ENCODE data around the gene GTF2B.
"Not testable (repeated sequence)": the region's sequence is repeated elsewhere in the genome, so short reads cannot be mapped to it uniquely, and the experiment has no call there.

Gene GTF2B

DNA sequence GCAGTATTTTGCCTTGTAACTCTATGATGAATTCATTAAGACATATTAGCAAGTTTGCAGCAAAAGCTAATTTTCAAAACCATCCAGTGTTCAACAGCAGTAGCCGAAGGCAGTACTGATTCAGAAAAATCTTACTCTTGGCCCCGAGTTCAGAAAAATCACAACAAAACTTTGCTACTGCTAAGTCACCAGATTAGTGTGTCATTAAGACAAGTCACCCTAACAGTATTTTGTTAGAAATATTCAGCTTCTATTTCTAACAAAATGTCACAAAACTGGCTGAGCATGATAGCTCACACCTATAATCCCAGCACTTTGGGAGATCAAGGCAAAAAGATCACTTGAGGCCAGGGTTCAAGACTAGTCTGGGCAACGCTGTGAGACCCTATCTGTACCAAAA is 8.2 kb downstream of the GTF2B start:
- DNase-seq: no peak

DNA sequence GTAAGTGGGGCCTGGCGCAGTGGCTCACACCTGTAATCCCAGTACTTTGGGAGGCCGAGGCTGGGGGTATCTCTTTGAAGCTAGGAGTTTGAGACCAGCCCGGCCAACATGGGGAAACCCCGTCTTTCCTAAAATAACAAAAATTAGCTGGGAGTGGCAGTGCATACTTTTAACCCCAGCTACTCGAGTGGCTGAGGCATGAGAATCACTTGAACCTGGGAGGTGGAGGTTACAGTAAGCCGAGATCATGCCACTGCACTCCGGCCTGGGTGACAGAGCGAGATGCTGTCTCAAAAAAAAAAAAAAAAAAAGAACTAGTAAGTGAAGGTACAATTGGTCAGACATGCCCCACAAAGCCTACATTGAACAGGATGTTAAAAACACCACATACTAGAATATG is 10.7 kb downstream of the GTF2B start:
- not testable (repeated sequence) for DNase-seq

DNA sequence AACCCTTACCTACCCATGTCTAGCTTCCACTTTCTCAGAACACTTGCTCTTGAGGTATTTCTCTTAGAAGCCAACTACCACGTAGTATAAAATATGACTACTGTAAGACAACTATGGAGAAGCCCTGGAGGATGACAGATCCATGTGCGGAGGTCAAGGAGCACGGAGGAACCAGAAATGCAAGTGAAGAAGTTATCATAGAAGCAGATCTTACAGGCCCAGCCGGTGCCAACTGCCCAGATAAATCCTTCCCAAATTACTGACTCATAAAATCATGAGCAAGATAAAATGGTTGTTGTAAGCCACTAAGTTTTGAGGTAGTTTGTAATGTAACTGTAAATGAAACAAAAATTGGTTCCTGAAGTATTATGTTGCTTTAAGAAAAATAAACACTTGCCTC is 12.6 kb downstream of the GTF2B start:
- DNase-seq: no peak

DNA sequence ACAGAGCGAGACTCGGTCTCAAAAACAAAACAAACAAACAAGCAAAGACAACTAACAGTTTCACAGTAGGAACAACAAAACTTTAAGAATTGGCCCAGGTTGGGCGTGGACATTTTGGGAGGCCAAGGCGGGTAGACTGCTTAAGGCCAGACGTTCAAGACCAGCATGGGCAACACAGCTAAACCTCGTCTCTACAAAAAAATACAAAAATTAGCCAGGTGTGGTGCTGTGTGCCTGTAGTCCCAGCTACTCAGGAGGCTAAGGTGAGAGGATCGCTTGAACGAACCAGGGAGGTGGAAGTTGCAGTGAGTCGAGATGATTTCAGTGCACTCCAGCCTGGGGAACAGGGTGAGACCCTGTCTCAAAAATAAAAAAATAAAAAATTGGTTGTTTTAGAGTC is 13.5 kb downstream of the GTF2B start:
- no peak for DNase-seq

DNA sequence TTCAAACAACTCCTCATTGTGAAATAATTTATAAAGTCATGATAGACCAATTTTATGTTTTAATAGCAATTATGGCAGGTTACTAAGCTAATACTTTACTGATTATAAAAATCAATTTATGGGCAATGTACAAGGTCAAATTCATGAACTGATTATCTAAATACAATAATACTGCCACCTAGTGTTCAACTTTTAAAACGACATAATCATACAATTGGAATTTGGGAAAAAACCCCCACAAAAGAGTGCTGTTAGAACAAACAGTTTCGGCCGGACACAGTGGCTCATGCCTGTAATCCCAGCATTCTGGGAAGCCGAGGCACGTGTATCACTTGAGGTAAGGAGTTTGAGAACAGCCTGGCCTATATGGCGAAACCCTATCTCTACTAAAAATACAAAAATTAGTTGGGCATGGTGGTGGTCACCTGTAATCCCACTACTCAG is 14.0 kb downstream of the GTF2B start:
- DNase-seq: peak; percentile 23

DNA sequence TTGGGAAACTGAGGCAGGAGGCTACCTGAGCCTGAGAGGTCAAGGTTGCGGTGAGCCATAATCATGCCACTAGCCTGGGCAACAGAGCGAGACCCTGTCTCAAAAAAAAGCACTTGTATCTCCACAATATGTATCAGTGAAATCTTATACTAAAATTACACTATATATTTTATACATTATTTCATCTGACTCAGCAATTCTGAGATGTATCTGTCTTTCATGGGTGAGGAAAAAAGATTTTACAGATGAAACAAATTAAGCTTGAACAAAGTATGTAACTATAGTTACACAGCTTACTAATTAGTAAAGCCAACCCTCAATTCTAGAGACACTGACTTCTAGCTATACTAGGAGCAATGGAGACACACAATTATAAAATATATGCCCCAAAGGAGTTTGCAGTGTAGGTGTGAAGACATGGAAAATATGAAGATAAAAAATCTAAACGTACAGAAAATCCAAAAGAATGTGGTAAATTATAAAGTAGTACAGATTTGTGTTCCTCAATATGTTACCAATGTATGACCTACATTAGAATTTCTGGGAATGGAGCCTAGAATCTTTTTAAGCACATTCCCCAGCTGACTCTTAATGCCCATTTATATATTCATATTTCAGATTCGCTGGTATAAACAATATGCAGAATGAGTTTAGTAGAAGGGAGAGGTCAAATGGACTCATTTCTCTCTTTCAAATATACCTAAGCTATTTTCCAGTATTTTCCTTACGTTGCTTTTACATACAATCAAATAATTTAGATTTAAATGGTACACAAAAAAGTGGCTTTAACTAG is 14.6 kb downstream of the GTF2B start:
- no peak for DNase-seq

DNA sequence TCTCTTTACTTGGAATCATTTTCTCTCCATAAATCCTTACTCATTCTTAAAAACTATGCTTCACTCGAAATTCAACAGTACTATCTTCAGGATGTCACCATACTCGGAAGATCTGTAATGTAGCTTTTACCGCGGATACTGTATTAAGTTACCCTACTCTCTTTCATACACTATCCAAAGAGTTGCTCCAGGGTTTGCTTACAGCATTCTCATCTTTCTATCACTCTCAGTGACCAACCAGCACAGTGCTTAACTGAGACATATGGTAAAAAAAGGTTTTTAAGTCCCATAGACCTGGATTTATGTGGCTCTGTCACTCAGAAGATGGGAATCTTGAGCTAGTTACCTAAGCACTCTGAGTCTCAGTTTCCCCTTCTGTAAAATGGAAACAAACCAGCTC is 15.8 kb downstream of the GTF2B start:
- no peak for DNase-seq

DNA sequence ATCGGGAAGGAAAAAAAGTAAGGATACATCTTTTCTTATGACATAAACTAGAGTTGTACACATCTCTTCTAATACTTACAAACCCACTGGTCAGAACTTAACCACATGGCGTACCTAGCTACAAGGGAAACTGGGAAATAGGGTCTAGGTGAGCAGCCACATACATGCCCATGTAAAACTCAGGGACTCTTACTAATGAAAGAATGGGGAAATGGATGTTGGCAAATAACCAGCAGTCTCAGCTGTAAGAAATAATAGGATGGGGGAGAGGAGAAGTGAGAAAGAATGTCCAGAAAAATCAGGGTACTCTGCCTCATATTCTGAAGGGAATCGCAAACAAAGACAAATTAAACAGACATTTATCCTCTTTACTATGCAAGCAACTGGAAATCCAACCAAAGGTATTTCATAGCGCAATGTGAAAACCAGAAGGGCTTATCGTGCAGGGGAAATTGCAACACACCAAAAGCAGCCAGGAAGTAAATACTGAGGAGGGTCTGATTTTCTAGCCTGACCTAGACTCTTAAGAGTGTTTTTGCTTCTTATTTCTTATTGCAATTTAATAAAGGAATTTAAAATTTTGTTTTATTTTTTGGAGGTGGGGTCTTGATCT is 17.5 kb downstream of the GTF2B start:
- DNase-seq: no peak

DNA sequence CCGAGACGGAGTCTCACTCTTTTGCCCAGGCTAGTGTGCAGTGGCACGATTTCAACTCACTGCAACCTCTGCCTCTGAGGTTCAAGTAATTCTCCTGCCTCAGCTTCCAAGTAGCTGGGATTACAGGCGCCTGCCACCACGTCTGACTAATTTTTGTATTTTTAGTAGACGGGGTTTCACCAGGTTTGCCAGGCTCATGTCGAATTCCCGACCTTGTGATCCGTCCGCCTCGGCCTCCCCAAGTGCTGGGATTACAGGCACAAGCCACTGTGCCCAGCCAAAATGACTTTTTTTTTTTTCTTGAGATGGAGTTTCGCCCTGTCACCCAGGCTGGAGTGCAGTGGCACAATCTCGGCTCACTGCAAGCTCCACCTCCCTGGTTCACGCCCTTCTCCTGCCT is 21.7 kb downstream of the GTF2B start:
- DNase-seq: not testable (repeated sequence)

DNA sequence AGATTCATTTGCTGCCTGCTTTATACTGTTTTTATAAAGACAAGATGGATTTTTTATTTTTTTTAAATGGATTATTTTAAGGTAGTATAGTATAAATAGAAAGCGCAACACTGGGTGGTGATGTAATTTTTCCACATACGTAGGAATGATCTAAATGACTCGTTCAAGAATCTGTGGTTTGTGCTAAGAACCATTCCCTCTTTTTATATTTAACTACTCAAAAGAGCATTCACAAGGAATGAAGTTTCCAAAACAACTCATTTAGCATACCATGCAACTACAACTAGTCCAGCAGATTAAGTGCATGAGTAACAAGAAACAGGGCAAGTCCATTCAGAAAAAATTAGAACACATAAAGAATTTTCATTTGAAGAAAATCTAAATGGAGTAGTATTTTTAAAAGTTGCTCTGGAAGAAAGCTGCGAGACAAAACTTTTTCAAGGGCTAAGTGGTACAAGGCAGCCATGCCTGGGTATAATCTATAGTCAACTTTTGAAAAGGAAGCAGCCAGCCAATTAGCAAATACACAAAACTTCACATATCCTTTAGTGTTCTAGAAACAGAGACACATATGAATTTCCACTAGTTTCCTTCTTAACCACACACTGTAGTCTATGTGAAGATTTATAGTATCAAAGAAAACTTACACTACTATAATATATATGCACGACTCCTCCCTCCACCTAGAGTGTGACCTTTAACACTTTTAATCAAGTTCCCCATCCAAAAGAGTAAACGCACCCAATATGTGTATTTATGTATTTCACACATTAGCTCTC is 23.4 kb downstream of the GTF2B start:
- no peak for DNase-seq

DNA sequence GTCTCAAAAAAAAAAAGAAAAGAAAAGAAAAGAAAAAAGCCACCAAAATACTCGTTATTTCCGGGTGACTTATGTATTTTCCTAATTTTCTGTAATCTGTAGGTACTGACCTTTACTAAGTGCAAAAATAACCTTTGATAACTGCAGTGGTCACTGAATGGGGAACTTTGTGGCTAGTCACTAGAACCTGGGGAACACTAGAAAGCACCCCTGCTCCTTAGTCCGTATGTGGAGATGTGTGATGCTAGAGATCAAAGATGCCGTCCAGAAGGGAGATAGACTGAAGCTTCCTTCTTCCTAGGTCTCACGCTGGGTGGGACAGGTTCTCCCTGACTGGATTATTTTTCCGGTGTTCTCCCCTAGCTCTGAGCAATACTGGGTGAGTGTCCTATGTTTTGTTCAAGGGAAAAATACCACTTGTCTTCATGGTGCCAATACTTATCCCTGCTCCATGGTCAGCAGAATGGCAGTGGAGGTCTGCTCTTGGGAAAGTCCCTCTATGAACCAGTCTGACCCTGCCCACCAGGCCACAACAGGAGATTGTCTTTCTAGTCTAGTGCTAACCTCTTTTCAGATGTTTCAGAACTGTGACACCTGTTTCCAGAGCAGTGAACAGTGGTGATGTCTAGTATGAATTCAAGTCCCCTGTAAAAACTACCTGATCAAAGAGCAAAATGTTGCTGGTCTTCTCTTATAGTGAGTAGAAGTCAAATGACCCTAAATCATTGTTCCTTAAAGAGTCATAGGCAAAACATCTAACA is 39.9 kb downstream of the GTF2B start:
- DNase-seq: no peak

DNA sequence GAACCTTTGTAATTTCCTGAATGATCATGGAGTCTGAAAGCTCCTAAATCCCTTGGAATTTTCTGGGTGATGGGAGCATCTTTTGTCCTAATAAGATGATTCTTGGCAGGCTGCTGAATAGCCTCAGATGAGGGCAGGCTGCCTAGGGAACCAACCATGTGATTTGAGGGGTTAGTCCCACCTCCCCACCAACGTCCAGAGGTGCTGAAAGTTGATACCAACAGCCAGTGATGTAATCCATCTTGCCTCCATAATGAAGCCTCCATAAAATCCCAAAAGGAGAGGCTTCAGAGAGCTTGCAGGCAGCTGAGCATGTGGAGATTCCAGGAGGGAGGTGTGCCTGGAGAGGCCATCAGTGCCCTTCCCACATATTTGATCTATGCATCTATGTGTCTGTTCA is 43.7 kb downstream of the GTF2B start:
- peak; percentile 51 for DNase-seq

DNA sequence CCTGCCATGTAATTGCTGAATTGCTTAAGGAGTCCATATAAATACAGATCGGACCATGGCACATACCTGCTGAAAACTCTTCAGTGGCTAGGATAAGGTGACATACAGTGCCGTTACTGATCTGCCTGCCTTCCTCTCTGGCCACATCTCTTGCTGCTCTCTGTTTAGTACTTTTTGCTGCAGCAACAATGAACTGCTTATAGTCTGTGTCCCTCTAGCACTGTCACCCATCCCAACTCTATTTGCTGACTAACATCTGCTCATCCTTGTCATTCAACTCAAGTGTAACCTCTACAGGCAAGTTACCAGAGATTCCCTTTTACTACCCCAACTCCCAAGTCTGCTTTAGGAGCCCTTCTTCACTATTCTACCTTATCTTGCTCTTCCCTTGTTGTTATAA is 65.6 kb downstream of the GTF2B start:
- DNase-seq: no peak

DNA sequence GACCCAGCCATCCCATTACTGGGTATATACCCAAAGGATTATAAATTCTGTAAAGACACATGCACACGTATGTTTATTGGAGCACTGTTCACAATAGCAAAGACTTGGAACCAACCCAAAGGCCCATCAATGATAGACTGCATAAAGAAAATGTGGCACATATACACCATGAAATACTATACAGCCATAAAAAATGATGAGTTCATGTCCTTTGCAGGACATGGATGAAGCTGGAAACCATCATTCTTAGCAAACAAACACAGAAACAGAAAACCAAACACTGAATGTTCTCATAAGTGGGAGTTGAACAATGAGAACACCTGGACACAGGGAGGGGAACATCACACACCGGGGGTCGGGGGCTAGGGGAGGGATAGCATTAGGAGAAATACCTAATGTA is 71.7 kb downstream of the GTF2B start:
- not testable (repeated sequence) for DNase-seq

DNA sequence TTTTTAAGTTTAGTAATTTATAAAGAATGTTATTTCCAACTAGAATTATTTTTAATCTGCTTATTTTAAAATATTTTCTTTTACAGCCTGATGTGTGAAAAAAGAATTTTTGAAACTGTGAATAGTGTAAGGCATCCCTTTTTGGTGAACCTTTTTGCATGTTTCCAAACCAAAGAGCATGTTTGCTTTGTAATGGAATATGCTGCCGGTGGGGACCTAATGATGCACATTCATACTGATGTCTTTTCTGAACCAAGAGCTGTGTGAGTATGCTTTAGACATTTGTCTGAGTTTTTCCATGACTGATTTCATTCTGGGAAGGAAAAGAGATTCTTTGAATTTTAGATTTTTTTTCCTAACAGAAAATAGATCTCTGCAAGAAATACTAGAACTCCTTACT is 77.9 kb downstream of the GTF2B start:
- DNase-seq: no peak

DNA sequence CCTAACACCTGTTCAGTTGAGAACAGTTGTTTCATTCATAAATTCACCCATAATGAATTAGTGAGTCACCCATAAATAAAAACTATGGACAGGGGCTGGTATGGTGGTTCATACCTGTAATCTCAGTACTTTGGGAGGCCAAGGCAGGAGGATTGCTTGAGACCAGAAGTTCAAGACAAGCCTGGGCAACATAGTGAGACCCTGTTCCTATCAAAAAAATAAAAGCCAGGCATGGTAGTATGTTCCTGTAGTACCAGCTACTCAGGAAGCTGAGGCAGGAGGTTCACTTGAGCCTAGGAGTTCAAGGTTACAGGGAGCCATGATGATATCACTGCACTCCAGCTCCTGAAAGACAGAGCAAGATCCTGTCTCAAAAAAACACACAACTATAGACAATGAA is 79.0 kb downstream of the GTF2B start:
- no peak for DNase-seq

DNA sequence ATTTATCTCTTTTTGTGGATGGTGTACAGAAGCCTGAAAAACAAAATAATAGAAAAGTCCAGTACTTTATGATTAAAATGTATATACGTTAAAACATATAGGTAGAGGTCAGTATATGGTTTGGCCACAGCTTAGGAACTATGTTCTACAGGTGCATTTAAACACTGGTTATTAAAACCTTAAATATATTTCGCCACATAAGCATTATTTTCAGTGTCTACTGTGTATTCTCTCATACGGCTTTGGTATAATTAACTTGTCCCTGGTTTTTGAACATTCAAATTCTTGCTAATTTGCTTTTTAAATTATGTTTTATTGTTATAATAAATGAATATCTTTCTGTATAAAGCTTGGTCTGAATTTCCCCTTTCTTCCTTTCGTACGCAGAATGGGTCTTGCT is 87.9 kb downstream of the GTF2B start:
- DNase-seq: no peak

DNA sequence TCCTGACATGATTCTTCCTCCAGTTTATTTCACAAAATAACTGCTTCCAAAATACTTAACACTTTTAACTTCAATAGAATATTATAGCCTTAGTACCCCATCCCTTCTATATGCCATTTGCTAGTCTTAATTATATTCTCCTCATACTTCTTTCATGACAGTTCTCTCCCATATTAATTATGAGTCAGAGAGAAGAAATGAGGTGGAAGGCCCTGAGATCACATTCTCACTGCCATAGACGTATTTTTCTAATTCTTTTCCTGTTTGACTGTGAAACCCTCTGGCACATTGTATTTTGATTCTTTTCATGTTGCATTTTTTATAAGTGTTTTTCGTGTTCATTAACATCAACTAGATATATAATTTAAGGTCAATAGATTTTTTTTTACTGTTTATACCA is 88.4 kb downstream of the GTF2B start:
- DNase-seq: no peak
